Activated CD4-positive, alpha-beta T cell treated with anti-CD3 and anti-CD28 coated beads for 1 hour (primary cell): Measurements from ENCODE around the gene SNX3.
"Not testable (repeated sequence)": the region's sequence is repeated elsewhere in the genome, so short reads cannot be mapped to it uniquely, and the experiment has no call there.

ENCODE experiments used
- DNase-seq: peaks from one replicate; pipeline ENCODE4 v3.0.0-alpha.2; 2020

The SNX3 gene

GRCh38 chr6:108260809-108261569, at the start of gene SNX3:
SNX3 (minus strand) TSS chr6:108261040; CDS start chr6:108260921, 119 bp downstream.
- DNase-seq: peak; percentile 79

GRCh38 chr6:108309844-108310243, 49.0 kb upstream of the SNX3 start:
- no peak for DNase-seq

- DNase-seq: not testable (repeated sequence)
Observed at GRCh38 chr6:108308641-108309040, 47.8 kb upstream of the SNX3 start.

- no peak for DNase-seq
Observed at GRCh38 chr6:108304646-108305045, 43.8 kb upstream of the SNX3 start.

- DNase-seq: no peak
Observed at GRCh38 chr6:108302386-108302785, 41.5 kb upstream of the SNX3 start.

- no peak for DNase-seq
Observed at GRCh38 chr6:108295676-108296075, 34.8 kb upstream of the SNX3 start.

GRCh38 chr6:108294727-108295625, 34.1 kb upstream of the SNX3 start, which contains the start of gene AFG1L:
AFG1L (plus strand) TSS chr6:108295054; CDS start chr6:108295080, 26 bp downstream.
- peak; percentile 78 for DNase-seq

GRCh38 chr6:108294297-108294726, 33.5 kb upstream of the SNX3 start:
- no peak for DNase-seq

GRCh38 chr6:108293527-108294296, 32.9 kb upstream of the SNX3 start:
- DNase-seq: no peak

- DNase-seq: not testable (repeated sequence)
Observed at GRCh38 chr6:108292561-108292960, 31.7 kb upstream of the SNX3 start.

GRCh38 chr6:108291091-108291490, 30.3 kb upstream of the SNX3 start:
- DNase-seq: no peak

GRCh38 chr6:108288742-108289141, 27.9 kb upstream of the SNX3 start:
- DNase-seq: no peak

- no peak for DNase-seq
Observed at GRCh38 chr6:108287373-108287772, 26.5 kb upstream of the SNX3 start.

- DNase-seq: no peak
Observed at GRCh38 chr6:108286366-108286765, 25.5 kb upstream of the SNX3 start.

GRCh38 chr6:108285381-108285780, 24.5 kb upstream of the SNX3 start:
- DNase-seq: no peak

GRCh38 chr6:108277831-108278230, 17.0 kb upstream of the SNX3 start:
- DNase-seq: no peak

- no peak for DNase-seq
Observed at GRCh38 chr6:108277295-108277694, 16.5 kb upstream of the SNX3 start.

- no peak for DNase-seq
Observed at GRCh38 chr6:108275976-108276375, 15.1 kb upstream of the SNX3 start.

GRCh38 chr6:108274546-108274945, 13.7 kb upstream of the SNX3 start:
- no peak for DNase-seq

- DNase-seq: not testable (repeated sequence)
Observed at GRCh38 chr6:108269955-108270354, 9.1 kb upstream of the SNX3 start.

- DNase-seq: no peak
Observed at GRCh38 chr6:108268845-108269244, 8.0 kb upstream of the SNX3 start.

GRCh38 chr6:108263371-108263770, 2.5 kb upstream of the SNX3 start:
- no peak for DNase-seq
